Ramos (cell line): ENCODE data around the gene HDHD2.
"Not testable (repeated sequence)": the region's sequence is repeated elsewhere in the genome, so short reads cannot be mapped to it uniquely, and the experiment has no call there.

Source experiments
- in situ Hi-C: fragments of 300-500 bp; cut with MboI; formaldehyde crosslinking; loops from one replicate; pipeline ENCODE4 v1.14.3; 2022; ENCODE audit warnings: low sequenced_read_pairs; ENCODE audit not compliant: unreplicated experiment

Gene HDHD2, protein sequence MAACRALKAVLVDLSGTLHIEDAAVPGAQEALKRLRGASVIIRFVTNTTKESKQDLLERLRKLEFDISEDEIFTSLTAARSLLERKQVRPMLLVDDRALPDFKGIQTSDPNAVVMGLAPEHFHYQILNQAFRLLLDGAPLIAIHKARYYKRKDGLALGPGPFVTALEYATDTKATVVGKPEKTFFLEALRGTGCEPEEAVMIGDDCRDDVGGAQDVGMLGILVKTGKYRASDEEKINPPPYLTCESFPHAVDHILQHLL

GRCh38 chr18:47150029-47150823, at the start of gene HDHD2:
TSS of gene HDHD2 (minus strand) at chr18:47150500. CDS start at chr18:47136439, 14,061 bp downstream.
- in situ Hi-C loops = no loop called here

DNA sequence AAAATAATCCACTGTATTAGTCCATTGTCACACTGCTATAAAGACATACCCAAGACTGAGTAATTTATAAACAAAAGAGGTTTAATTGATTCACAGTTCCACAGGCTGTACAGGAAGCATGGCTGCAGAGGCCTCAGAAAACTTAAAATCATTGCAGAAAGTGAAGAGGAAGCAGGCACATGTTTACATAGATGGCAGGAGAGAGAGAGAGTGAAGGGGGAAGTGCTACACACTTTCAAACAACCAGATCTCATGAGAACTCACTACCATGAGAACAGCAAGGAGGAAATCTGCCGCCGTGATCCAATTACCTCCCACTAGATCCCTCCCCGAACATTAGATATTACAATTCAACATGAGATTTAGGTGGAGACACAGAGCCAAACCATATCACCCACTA, 45.7 kb upstream of the HDHD2 start:
- in situ Hi-C loops = not testable (repeated sequence)

GRCh38 chr18:47191961-47192360, 41.7 kb upstream of the HDHD2 start:
- in situ Hi-C loops = no loop called here

DNA sequence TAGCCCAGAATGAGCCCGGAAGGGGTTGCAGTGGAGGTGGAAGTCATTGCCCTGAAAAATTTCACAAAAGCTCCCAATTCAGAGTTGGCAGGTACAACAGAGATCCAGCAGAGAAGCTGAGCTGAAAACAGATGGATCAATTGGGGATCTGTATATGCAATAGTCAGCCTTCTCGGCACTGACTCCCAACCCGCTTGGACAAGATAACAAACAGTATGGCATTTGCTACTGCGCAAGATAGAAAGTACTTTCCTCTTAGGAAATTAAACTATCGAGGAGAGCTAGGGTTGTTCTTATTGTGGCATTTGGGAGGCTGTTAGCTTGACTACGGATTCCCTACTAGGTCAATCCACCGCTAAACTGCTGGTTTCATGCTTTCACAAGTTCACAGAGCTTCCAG, 37.4 kb upstream of the HDHD2 start:
- in situ Hi-C loops = no loop called here

- in situ Hi-C loops = no loop called here
These were observed 34.2 kb upstream of the HDHD2 start for GRCh38 chr18:47184419-47185050.

DNA sequence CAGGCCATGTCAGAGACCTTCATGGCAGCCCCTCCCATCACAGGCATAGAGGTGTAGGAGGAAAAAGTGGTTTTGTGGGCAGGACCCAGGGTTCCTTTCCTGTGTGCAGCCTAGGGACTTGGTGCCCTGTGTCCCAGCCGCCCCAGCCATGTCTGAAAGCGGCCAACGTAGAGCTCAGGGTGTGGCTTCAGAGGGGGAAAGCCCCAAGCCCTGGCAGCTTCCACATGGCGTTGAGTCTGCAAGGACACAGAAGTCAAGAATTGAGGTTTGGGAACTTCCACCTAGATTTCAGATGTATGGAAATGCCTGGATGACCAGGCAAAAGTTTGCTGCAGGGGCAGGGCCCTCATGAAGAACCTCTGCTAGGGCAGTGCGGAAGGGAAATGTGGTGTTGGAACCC, 31.9 kb upstream of the HDHD2 start:
- in situ Hi-C loops = not testable (repeated sequence)

GRCh38 chr18:47180765-47181164, 30.5 kb upstream of the HDHD2 start:
- in situ Hi-C loops = no loop called here

DNA sequence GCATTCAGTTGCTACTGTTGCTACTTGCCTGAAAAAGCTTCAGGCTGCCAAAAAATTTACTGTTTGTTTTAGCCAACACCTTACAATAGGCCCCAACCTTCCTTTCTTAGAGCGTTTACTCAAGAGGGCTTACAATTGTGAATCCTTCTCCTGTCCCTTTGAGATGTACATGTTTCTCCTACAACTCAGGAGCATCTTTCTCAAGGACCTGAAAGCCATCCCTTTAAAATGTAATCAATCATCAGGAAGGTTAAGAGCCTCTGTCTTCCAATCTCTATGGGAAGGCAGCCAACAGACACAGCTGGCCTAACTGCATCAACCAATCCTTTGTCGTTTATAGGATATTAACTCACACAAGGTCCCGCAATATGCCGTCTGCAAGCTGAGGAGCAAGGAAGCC, 29.2 kb upstream of the HDHD2 start:
- in situ Hi-C loops = no loop called here

GRCh38 chr18:47175898-47176575, 25.7 kb upstream of the HDHD2 start, which contains the start of gene IER3IP1:
TSS of gene IER3IP1 (minus strand) at chr18:47176364. CDS start at chr18:47176277, 87 bp downstream.
- in situ Hi-C loops = no loop called here

DNA sequence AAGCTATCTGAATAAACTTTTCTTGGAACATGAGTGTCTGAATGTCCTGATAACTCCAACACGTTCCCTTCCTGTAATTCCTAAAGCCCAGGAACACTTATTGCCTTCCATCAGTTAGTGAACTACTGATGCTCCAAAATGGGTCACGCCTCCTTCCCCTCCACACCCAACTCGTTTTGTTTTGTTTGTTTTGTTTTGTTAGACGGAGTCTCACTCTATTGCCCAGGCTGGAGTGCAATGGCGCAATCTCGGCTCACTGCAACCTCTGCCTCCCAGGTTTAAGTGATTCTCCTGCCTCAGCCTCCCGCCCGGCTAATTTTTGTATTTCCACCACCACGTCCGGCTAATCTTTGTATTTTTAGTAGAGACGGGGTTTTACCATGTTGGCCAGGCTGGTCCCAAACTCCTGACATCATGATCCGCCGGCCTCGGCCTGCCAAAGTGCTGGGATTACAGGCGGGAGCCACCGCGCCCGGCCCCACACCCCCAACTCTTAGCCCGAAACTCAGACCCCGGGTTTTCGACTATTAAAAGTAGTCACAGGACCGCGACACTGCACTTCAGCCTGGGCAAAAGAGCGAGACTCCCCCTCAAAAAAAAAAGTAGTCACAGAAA, 25.1 kb upstream of the HDHD2 start:
- in situ Hi-C loops = no loop called here

- in situ Hi-C loops = no loop called here
These were observed 24.3 kb upstream of the HDHD2 start for GRCh38 chr18:47174545-47175116.

DNA sequence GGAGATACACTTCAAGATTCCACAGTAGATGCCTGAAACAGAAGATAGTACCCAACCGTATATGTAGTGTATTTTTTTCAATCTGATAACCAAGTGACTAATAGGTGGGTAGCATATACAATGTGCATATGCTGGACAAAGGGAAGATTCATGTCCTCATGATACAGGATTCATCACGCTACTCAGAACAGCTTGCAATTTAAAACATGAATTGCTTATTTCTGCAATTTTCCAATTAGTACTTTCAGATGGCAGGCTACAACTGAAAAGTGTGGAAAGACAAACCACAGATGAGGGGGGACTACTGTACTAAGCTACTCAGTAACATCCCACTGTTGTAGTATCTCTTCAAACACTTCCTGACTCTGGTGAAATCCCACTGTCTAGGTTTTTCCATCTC, 22.2 kb upstream of the HDHD2 start:
- in situ Hi-C loops = no loop called here

DNA sequence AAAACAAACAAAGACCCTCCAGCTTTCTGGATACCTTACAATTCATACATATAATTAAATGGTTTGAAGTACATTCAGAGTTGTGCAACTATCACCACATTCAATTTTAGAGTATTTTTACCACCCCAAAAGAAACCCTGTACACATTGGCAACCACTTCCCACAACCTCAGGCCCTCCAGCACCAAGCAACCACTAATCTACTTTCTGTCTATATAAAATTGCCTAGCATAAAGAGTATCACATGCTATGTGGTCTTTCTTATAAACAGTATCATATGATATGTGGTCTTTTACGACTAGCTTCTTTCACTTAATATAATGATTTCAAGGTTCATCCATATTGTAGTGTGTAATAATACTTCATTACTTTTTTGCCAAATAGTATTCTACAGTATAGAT, 18.6 kb upstream of the HDHD2 start:
- in situ Hi-C loops = no loop called here

GRCh38 chr18:47168509-47168908, 18.2 kb upstream of the HDHD2 start:
- in situ Hi-C loops = no loop called here

GRCh38 chr18:47166294-47166693, 16.0 kb upstream of the HDHD2 start:
- in situ Hi-C loops = no loop called here

GRCh38 chr18:47163241-47163640, 12.9 kb upstream of the HDHD2 start:
- in situ Hi-C loops = no loop called here

GRCh38 chr18:47160256-47160655, 10.0 kb upstream of the HDHD2 start:
- in situ Hi-C loops = no loop called here

DNA sequence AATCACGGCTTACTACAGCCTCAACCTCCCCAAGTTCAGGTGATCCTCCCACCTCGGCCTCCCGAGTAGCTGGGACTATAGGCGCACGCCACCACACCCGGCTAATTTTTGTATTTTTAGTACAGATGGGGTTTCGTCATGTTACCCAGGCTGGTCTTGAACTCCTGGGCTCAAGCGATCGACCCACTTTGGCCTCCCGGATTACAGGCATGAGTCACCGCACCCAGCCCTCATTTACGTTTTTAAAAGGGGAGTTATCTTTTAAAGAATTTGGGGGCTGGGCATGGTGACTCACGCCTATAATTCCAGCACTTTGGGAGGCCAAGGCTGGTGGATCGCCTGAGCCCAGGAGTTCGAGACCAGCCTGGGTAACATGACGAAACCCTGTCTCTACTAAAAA, 8.1 kb upstream of the HDHD2 start:
- in situ Hi-C loops = not testable (repeated sequence)

GRCh38 chr18:47151439-47151838, 1.1 kb upstream of the HDHD2 start:
- in situ Hi-C loops = no loop called here

GRCh38 chr18:47150824-47151366, 595 bp upstream of the HDHD2 start:
- in situ Hi-C loops = no loop called here
